Measurements from ENCODE around the gene CXCR6. TPM values are rescaled to one million over a fixed set of nuclear protein-coding genes. Genes with fewer than 3 reads are reported as not detected.

CXCR6 gene
- total and polyA plus RNA-seq, 7 donors: 0.05 to 0.50 (median 0.10) TPM; not detected in 4

DNA sequence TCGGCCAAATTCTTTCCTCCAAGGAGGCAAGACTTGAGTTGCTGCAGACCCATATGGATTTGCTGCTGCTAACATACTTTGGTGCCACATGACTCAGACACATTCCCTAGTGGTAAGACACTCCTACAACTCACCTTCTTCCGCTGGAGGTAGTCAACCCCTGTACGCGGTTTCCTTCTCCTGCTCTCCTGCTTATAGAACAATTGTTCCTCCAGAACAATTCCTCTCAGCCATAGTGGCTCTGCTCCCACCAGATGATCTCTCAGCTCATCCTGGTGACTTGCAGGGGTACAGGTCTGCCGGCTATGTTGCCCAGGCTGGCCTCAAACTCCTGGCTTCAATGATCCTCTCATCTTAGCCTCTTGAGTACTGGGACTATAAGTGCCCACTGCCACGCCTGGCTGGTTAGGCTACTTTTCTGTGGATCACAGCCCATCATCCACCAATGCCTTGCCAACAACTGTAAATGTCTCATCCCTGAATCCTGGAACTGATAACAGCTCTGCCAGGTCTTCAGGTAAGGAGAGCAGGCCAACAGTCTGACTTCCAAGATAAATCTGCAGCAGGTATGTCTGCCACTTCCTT lies 2.4 kb upstream of the CXCR6 start:
- intact Hi-C loops (cut with DNase I): loop anchor here (5.0 kb wide), 2 partner anchors 56 to 436 kb away; partner anchors contain the start of gene FYCO1 (in 1 of the 2)

DNA sequence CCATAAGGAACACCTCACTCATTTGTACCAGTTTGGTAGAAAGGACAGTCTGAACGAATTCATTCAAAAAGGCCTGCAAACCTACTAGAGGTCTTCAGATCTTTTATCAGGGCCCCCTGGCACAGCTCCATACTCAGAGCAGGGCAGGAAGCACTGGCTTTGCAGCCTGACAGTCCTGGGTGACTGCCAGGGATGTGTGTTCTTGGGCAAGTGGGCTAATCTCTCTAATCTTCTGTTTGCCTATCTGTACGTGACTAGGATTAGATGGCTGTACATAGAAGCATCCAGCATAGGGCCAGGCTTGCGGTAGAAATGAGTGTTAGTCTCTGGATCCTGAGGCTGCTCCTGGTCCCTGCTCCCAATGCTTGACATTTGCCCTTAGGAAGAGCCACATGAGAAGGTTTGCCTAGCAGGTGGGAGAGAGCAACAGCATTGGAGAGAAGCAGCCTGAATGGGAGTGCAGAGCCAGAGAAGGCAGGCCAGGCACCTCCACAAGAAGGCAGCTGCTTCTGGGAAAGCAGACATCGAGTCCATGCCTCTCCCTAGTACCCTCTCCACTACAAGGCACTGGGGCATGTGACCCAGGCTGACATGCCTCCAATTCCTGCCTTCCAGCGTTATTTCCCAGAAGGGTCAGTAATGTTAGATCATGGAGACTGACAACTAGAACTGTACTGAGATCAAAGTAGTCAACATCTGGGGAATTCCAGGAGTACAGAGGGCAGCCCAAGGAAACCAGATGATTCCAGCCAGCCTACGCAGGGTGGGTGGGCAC lies 1.0 kb upstream of the CXCR6 start:
- H3K27me3 ChIP-seq (ENCODE audit: insufficient read depth in 3 of 3, low read length in 2 of 3): no peaks in the 10 kb centered on the region
- WGBS, 3 donors: 32 to 35% (median 34%) methylated on average over 5 to 6 of the region's 6 CpGs
- peaks cover 37% of the 10 kb centered on the region for H3K4me1 ChIP-seq
- DNase-seq (no peak), ATAC-seq (peak in 1 of 4 donors; percentile 12)
- H3K4me3 ChIP-seq: no peak overlapping the region
- intact Hi-C loops (cut with DNase I): loop anchor here (5.0 kb wide), 2 partner anchors 55 to 435 kb away; partner anchors contain the start of gene FYCO1 (in 1 of the 2)
- peak overlapping the region; percentile 46 for H3K27ac ChIP-seq
- H3K9me3 ChIP-seq: no peaks in the 10 kb centered on the region
- TF ChIP-seq, protein P1, sequence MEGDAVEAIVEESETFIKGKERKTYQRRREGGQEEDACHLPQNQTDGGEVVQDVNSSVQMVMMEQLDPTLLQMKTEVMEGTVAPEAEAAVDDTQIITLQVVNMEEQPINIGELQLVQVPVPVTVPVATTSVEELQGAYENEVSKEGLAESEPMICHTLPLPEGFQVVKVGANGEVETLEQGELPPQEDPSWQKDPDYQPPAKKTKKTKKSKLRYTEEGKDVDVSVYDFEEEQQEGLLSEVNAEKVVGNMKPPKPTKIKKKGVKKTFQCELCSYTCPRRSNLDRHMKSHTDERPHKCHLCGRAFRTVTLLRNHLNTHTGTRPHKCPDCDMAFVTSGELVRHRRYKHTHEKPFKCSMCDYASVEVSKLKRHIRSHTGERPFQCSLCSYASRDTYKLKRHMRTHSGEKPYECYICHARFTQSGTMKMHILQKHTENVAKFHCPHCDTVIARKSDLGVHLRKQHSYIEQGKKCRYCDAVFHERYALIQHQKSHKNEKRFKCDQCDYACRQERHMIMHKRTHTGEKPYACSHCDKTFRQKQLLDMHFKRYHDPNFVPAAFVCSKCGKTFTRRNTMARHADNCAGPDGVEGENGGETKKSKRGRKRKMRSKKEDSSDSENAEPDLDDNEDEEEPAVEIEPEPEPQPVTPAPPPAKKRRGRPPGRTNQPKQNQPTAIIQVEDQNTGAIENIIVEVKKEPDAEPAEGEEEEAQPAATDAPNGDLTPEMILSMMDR (IDR thresholded peaks at IDR 0.05): no peak
- peaks cover 4 to 40% of the 10 kb centered on the region in 2 donors for H3K36me3 ChIP-seq (ENCODE audit: insufficient read depth in 1 of 2, low read depth in 1 of 2)

More for the DNA sequence above, 2.4 kb upstream of the CXCR6 start:
- Histone ChIP-seq H3K4me1 (peaks cover 37% of the 10 kb centered on the region), H3K36me3 (ENCODE audit: insufficient read depth in 1 of 2, low read depth in 1 of 2) (peaks cover 3 to 40% of the 10 kb centered on the region in 2 donors), H3K27ac (peak overlapping the region; percentile 46), H3K4me3 (no peak overlapping the region), H3K27me3 (ENCODE audit: insufficient read depth in 3 of 3, low read length in 2 of 3) (no peaks in the 10 kb centered on the region), H3K9me3 (no peaks in the 10 kb centered on the region)
- TF ChIP-seq, protein P1 (IDR thresholded peaks at IDR 0.05): no peak
- WGBS, 3 donors: 72 to 94% (median 86%) methylated on average over 6 of the region's 6 CpGs
- DNase-seq (no peak), ATAC-seq (no peak)

- intact Hi-C loops (cut with DNase I): loop anchor here (5.0 kb wide), 2 partner anchors 52 to 432 kb away; partner anchors contain the start of gene FYCO1 (in 1 of the 2)
- H3K9me3 ChIP-seq: no peaks in the 10 kb centered on the region
- no peak for DNase-seq
- ATAC-seq: peak in 1 of 4 donors; percentile 41
- TF ChIP-seq, protein P1 (IDR thresholded peaks at IDR 0.05): no peak
- H3K27me3 ChIP-seq (ENCODE audit: insufficient read depth in 3 of 3, low read length in 2 of 3): no peaks in the 10 kb centered on the region
- H3K36me3 ChIP-seq (ENCODE audit: insufficient read depth in 1 of 2, low read depth in 1 of 2): peaks cover 4 to 52% of the 10 kb centered on the region in 2 donors
- H3K27ac ChIP-seq: peak overlapping the region; percentile 55
- 45 to 73% (median 52%) methylated on average over 5 of the region's 5 CpGs for WGBS, 3 donors
- peaks cover 22% of the 10 kb centered on the region for H3K4me1 ChIP-seq
- H3K4me3 ChIP-seq: no peak overlapping the region
Measured at GRCh38 chr3:45944830-45945620, 1.8 kb downstream of the CXCR6 start.

DNA sequence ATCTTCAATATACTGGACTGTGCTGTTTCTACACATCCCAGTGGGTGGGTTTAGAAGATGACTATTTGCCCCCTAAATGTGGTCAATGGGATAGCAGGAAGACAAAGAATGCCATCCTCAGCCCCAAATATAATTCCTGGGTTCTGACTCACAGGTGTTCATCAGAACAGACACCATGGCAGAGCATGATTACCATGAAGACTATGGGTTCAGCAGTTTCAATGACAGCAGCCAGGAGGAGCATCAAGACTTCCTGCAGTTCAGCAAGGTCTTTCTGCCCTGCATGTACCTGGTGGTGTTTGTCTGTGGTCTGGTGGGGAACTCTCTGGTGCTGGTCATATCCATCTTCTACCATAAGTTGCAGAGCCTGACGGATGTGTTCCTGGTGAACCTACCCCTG lies 3.0 kb downstream of the CXCR6 start:
- Histone ChIP-seq H3K27ac (peak overlapping the region; percentile 56), H3K4me1 (peaks cover 21% of the 10 kb centered on the region), H3K9me3 (no peaks in the 10 kb centered on the region), H3K36me3 (ENCODE audit: insufficient read depth in 1 of 2, low read depth in 1 of 2) (peaks cover 4 to 65% of the 10 kb centered on the region in 2 donors), H3K27me3 (ENCODE audit: insufficient read depth in 3 of 3, low read length in 2 of 3) (no peaks in the 10 kb centered on the region), H3K4me3 (no peak overlapping the region)
- intact Hi-C loops (cut with DNase I): no loop called here
- DNase-seq: no peak
- 96 to 100% (median 100%) methylated on average over 1 of the region's 1 CpG for WGBS, 3 donors
- TF ChIP-seq, protein P1 (IDR thresholded peaks at IDR 0.05): no peak
- ATAC-seq: no peak

Data from psoas muscle (tissue), 8 donors.